Smooth muscle cell of bladder (primary cell): ENCODE results near the gene RPL31. TPM values are rescaled to one million over a fixed set of nuclear protein-coding genes. Genes with fewer than 3 reads are reported as not detected.

Source experiments
- total RNA-seq: library from RNA; depleted of rRNA; stranded (reverse); fragments of >200 nt; gene quantifications from 2 replicates; pipeline ENCODE4 v1.2.3, GENCODE V29; 2014

Gene RPL31
- 1,814 and 2,106 TPM in 2 replicates for total RNA-seq

DNA sequence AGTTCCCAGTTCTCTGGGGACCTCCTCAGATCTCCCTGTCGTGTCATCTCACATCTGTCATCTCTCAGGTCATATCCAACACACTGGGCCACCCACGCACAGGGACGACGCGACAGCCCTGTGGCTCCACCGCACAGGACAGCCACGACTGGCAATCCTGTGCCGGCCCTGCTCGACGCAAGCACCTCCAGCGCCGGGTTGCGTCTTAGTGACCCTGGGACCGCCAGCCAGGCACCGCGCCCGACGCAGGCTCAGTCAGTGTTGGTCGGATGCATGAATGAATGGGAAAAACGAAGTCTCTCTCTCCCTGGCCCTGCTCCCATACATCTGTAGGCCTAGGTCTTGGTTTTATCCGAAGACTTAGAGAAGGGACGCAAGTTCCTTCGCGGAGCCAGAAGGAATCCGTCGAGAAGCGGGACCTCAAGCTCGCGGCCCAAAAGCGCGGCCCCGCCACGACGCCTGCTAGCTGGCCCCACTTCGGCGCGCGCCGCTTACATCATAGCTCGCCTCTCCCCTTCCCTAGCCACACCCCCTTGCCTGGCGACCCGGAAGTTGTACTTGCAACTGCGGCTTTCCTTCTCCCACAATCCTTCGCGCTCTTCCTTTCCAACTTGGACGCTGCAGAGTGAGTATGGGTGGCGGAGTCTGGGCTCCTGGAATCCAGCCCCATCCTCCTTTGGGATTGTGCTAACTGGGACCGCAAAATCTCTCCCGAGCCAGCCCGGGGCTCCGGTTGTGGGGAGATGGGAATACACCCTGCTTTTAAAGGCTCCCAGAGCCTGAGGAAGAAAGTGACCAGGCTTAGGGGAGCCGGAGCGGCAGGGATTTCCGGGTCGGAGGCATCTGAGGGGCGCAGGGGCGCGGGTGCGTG, at the start of gene RPL31:
Gene RPL31 (plus strand): TSS at position 599 of the 871 bp plus-strand sequence. CDS start 413 bp downstream, outside the sequence.

Other genes with a start within 250 kb of the RPL31 start
- gene NPAS2, start 182.2 kb upstream of the RPL31 start, total RNA-seq: 4.8 and 5.8 TPM in 2 replicates
- 17.2 and 18.9 TPM in 2 replicates for gene TBC1D8, start 149.1 kb downstream of the RPL31 start, total RNA-seq